NCI-H187 treated with DMSO at 0.1 percent for 48 hours (cell line): ENCODE measurements around the gene PTCHD4.

Source experiments
- DNase-seq: peaks from one replicate; lab custom pipeline; 2025; lab: John Stamatoyannopoulos, UW

Gene PTCHD4

GRCh38 chr6:48099713-48100587 lies 11.0 kb downstream of the PTCHD4 start:
- no peak for DNase-seq

GRCh38 chr6:48098923-48099322 lies 12.1 kb downstream of the PTCHD4 start:
- DNase-seq = no peak

GRCh38 chr6:48092550-48093217 lies 18.3 kb downstream of the PTCHD4 start:
- DNase-seq = no peak

- no peak for DNase-seq
These were observed 20.5 kb downstream of the PTCHD4 start for GRCh38 chr6:48090546-48090945.

- DNase-seq = no peak
These were observed 23.5 kb downstream of the PTCHD4 start for GRCh38 chr6:48087448-48087847.

- no peak for DNase-seq
These were observed 24.8 kb downstream of the PTCHD4 start for GRCh38 chr6:48086187-48086586.

GRCh38 chr6:48085131-48085741 lies 25.8 kb downstream of the PTCHD4 start:
- no peak for DNase-seq

- DNase-seq = no peak
These were observed 26.8 kb downstream of the PTCHD4 start for GRCh38 chr6:48084201-48084600.

- DNase-seq = no peak
These were observed 30.6 kb downstream of the PTCHD4 start for GRCh38 chr6:48080227-48081009.

- no peak for DNase-seq
These were observed 32.9 kb downstream of the PTCHD4 start for GRCh38 chr6:48078120-48078519.

- no peak for DNase-seq
These were observed 35.8 kb downstream of the PTCHD4 start for GRCh38 chr6:48075181-48075580.

- DNase-seq = no peak
These were observed 36.8 kb downstream of the PTCHD4 start for GRCh38 chr6:48073976-48074767.

GRCh38 chr6:48071833-48072232 lies 39.2 kb downstream of the PTCHD4 start:
- DNase-seq = no peak

- DNase-seq = no peak
These were observed 41.7 kb downstream of the PTCHD4 start for GRCh38 chr6:48069280-48069679.

GRCh38 chr6:48068278-48069251 lies 42.4 kb downstream of the PTCHD4 start:
- no peak for DNase-seq

GRCh38 chr6:48067886-48068277 lies 43.1 kb downstream of the PTCHD4 start:
- DNase-seq = no peak

- no peak for DNase-seq
These were observed 43.8 kb downstream of the PTCHD4 start for GRCh38 chr6:48067148-48067712.

- no peak for DNase-seq
These were observed 49.6 kb downstream of the PTCHD4 start for GRCh38 chr6:48061265-48061990.
